GM19455 (cell line): ENCODE results near the gene HNRNPH3.
"Not testable (repeated sequence)": the region's sequence is repeated elsewhere in the genome, so short reads cannot be mapped to it uniquely, and the experiment has no call there.

Experiments used
- ATAC-seq: cut with Tn5 transposase; IDR thresholded peaks from one replicate; pipeline ENCODE4 v1.9.1; 2021; ENCODE audit not compliant: unreplicated experiment

Gene HNRNPH3, protein sequence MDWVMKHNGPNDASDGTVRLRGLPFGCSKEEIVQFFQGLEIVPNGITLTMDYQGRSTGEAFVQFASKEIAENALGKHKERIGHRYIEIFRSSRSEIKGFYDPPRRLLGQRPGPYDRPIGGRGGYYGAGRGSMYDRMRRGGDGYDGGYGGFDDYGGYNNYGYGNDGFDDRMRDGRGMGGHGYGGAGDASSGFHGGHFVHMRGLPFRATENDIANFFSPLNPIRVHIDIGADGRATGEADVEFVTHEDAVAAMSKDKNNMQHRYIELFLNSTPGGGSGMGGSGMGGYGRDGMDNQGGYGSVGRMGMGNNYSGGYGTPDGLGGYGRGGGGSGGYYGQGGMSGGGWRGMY

GRCh38 chr10:68331455-68332258 is at the start of gene HNRNPH3:
Gene HNRNPH3, plus strand, starts transcription at chr10:68332064. Its CDS starts 5,158 bp downstream, at chr10:68337222.
- peak; percentile 87 for ATAC-seq

DNA sequence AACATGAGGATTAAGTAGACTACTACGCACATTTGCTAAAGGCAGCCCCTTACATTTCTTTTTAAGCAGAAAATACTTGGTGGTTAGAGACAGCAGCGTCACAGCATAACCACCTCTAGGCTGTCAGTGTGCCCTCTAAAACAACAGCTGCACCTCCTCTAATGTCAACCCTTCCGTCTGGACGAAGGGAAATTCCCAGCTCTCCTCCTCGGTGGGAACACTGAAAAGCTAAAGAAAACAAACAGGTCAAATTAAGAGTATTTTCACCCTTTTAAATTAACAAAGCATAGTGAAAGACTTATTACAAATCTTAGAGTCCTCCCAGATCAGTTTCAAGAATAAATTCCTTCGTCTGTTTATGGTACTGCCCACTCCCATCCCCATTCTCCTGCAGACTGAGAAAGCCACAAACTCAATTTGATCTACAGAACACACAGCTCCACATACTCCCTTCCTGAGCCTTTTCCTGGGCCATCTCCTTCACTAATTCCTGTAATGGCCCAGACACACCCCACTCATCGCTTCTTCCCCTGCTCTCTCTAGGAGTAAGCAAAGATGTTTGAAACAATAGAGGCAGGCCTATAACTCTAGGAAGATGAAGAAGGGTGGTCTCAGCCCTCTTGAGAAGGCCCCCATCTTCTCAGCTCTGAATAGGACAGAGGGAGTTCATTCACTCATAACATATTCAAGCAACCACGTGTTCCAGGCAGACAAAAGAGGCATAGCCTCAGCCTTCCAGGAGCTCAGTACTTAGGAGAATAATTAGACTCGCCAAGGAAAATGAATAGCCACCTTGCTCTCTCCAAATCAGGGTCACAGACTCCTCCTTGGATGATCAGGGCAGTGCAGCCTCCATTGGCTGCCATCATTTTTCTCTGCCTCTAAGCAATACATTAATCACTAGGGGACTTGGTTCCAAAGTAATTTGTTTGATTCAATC is 47.5 kb upstream of the HNRNPH3 start:
- no peak for ATAC-seq

GRCh38 chr10:68288717-68289116 is 43.1 kb upstream of the HNRNPH3 start:
- no peak for ATAC-seq

DNA sequence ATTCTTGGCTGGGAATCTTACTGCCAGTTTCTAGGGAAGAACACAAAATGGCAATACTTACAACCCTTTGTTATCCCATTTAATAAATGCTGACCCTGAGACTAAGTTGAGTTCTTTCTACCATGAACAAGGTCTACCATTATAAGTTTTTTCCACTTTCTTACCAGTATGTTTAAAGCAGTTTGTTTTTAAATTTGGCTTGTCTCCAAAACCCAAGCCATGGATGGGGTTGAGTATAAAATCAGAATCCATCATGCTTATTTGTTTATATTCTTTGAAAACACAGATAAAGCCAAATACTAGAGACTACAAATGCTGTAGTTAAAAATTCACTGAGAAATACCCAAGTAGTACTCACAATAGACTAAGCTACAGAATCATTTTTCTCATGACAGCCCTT is 41.1 kb upstream of the HNRNPH3 start:
- no peak for ATAC-seq

GRCh38 chr10:68296843-68297663 is 34.8 kb upstream of the HNRNPH3 start:
- no peak for ATAC-seq

GRCh38 chr10:68301301-68301700 is 30.6 kb upstream of the HNRNPH3 start:
- ATAC-seq: no peak

DNA sequence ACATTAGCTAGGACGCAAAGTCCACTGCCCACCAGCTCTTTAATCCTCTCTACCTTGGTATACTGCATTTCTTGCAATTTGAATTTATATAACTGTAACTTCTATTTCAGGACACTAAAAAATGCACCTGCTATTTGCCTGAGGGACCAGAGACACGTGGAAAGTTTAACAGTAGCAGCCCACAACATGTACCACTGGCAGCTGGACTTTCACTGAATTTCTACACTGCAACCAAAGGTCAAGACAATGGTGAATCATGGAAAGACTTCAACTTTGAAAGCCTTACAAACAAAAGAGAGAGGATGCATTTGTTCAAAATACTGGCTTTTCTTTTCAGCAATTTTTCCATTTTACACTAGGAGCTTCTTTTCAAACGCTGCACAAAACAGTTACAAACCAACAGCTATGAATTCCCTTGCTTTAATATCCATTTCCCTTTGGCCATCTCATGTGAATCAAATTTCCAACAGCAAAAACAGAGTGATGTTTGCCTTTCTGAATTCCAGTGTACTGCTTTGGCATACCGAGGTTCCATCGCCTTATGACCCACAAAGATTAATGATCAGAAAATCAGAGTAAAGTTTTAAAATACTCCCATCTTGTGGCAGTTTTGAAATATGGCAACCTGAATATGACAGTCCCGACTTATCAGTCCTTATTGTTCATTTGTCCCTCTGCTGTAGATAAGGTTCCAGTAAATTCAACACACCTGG is 29.9 kb upstream of the HNRNPH3 start:
- peak; percentile 60 for ATAC-seq

GRCh38 chr10:68302503-68302823 is 29.4 kb upstream of the HNRNPH3 start:
- no peak for ATAC-seq

- no peak for ATAC-seq
Measured at GRCh38 chr10:68302871-68303270, 29.0 kb upstream of the HNRNPH3 start.

DNA sequence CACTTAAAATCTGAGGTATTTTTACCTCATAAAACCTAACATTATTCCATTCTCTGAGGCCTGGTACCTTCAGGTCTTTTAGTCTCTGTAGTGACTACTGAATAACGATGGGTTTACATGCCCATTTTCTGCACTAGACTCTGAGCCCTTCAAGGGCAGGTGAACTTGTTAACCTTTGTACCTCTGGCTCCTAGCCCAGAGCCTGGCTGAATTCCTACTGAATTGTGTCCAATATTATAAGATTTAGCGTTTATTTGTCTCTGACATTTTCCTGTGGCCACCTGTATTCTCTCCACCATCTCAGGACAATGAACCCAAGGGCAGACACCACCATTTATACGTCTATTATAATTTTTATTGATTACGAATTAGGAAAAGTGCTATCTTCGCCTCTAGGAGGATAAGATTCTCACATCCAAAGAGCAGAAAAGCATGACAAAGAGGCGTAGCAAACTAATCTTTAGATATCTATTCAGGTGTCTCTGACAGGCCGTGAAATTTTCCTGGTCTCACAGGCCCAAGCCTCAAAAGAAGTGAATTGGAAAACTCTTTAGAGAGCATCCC is 27.9 kb upstream of the HNRNPH3 start:
- ATAC-seq: no peak

- no peak for ATAC-seq
Measured at GRCh38 chr10:68305854-68306253, 26.0 kb upstream of the HNRNPH3 start.

DNA sequence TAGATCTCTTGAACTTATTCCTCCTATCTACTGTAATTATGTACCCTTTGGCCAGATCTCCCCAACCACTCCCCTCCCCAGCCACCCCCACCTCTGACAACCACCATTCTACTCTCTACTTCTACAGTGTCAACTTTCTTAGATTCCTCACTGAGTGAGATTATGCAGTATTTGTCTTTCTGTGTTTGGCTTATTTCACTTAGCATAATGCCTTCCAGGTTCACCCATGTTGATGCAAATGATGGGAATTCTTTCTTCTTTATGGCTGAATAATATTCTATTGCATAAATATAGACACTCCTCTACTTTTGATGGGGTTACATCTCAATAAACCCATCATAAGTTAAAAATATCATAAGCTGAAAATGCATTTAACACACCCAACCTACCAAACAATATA is 21.3 kb upstream of the HNRNPH3 start:
- ATAC-seq: no peak

GRCh38 chr10:68314930-68315329 is 16.9 kb upstream of the HNRNPH3 start:
- ATAC-seq: not testable (repeated sequence)

DNA sequence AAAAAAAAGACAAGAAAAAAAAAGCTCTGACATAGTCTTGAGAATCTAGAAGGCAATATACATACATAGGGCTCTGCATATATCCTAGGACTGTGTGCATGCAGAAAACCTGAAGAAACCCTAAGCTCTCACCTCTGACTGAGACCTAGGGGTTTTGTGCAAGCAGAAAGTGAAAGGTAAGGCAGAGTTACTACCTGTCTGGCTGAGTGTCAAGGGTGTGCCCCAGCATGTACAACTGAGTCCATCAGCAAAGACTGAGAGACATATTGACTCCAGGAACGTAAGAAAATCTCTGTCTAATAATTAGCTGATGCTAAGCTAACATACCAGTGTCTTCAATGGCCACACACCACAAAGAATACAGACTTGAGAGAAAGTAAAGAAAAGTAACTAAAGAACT is 16.3 kb upstream of the HNRNPH3 start:
- ATAC-seq: no peak

GRCh38 chr10:68318331-68319059 is 13.4 kb upstream of the HNRNPH3 start:
- no peak for ATAC-seq

- ATAC-seq: not testable (repeated sequence)
Measured at GRCh38 chr10:68324396-68324795, 7.5 kb upstream of the HNRNPH3 start.

GRCh38 chr10:68327889-68328786 is 3.7 kb upstream of the HNRNPH3 start:
- no peak for ATAC-seq

- no peak for ATAC-seq
Measured at GRCh38 chr10:68329506-68329861, 2.4 kb upstream of the HNRNPH3 start.
